RWPE2 (cell line): ENCODE data around the gene ANP32B.
"Not testable (repeated sequence)": the region's sequence is repeated elsewhere in the genome, so short reads cannot be mapped to it uniquely, and the experiment has no call there.

ENCODE experiments used
- ATAC-seq: fragments of 200-7000 bp; cut with Tn5 transposase; 3 replicates; pipeline ENCODE4 v1.9.1; 2021; ENCODE audit warnings: low read depth
- DNase-seq: peaks from one replicate; pipeline ENCODE4 v3.0.0-alpha.2; 2020; ENCODE audit warnings: low spot score
- H3K27ac ChIP-seq: fragments of 450-650 bp; 2 replicates; pipeline ENCODE4 v1.5.1; 2017; ENCODE audit warnings: mild to moderate bottlenecking; ENCODE audit not compliant: poor library complexity, severe bottlenecking
- H3K27me3 ChIP-seq: fragments of 250-450 bp; sonication (Bioruptor Pico); 2 replicates; pipeline ENCODE4 v1.5.1; 2021; ENCODE audit warnings: mild to moderate bottlenecking, moderate library complexity; ENCODE audit not compliant: insufficient read depth, poor library complexity, severe bottlenecking
- H3K36me3 ChIP-seq: fragments of 250-450 bp; sonication (Bioruptor Pico); 2 replicates; pipeline ENCODE4 v1.5.1; 2020; ENCODE audit warnings: low read depth, mild to moderate bottlenecking, moderate library complexity
- H3K4me1 ChIP-seq: fragments of 250-450 bp; sonication (Bioruptor Pico); 2 replicates; pipeline ENCODE4 v1.5.1; 2021; ENCODE audit warnings: mild to moderate bottlenecking, moderate library complexity; ENCODE audit not compliant: insufficient read depth, poor library complexity, severe bottlenecking
- H3K4me3 ChIP-seq: fragments of 250-450 bp; sonication (Bioruptor Pico); 2 replicates; pipeline ENCODE4 v1.5.1; 2021; ENCODE audit warnings: mild to moderate bottlenecking, moderate library complexity; ENCODE audit not compliant: severe bottlenecking
- H3K9me3 ChIP-seq: fragments of 250-450 bp; sonication (Bioruptor Pico); 2 replicates; pipeline ENCODE4 v1.5.1; 2021; ENCODE audit warnings: mild to moderate bottlenecking, moderate library complexity; ENCODE audit not compliant: severe bottlenecking
- TF ChIP-seq, protein P1 (sequence below): fragments of 450-650 bp; IDR thresholded peaks from one replicate; pipeline ENCODE4 v1.5.1; 2017; ENCODE audit warnings: mild to moderate bottlenecking, moderate library complexity; ENCODE audit not compliant: poor library complexity, severe bottlenecking

The ANP32B gene

DNA sequence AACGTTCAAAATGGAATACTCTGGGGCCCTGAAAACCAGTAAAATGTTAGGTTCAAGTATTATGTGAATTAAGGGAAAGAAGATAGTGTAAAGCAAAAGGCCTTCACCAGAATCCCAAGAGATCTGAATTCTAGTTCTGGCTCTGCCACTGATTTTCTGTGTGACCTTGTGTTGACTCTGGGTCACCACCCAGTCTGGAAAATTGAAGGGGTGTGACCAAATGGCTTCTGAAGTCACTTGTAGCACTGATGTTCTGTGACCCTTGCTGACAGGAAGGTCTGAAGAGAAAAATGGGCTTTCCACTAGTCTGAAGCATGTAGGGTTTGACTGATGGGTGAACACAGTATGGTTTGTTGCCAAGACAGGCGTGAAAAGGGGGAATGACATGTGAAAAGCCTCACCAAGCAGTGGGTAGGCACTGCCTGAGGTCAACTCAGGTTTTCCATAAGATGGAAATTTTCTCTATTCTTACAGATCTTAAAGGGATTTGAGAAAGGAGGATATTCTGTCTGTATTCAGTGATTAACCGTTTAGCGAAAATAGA, 33.1 kb downstream of the ANP32B start:
- TF ChIP-seq, protein P1, sequence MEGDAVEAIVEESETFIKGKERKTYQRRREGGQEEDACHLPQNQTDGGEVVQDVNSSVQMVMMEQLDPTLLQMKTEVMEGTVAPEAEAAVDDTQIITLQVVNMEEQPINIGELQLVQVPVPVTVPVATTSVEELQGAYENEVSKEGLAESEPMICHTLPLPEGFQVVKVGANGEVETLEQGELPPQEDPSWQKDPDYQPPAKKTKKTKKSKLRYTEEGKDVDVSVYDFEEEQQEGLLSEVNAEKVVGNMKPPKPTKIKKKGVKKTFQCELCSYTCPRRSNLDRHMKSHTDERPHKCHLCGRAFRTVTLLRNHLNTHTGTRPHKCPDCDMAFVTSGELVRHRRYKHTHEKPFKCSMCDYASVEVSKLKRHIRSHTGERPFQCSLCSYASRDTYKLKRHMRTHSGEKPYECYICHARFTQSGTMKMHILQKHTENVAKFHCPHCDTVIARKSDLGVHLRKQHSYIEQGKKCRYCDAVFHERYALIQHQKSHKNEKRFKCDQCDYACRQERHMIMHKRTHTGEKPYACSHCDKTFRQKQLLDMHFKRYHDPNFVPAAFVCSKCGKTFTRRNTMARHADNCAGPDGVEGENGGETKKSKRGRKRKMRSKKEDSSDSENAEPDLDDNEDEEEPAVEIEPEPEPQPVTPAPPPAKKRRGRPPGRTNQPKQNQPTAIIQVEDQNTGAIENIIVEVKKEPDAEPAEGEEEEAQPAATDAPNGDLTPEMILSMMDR, result no peak
- Histone ChIP-seq H3K27me3 (no peaks in the 10 kb centered on the region), H3K4me1 (no peaks in the 10 kb centered on the region), H3K27ac (no peak overlapping the region), H3K36me3 (peaks cover 77% of the 10 kb centered on the region), H3K4me3 (no peak overlapping the region), H3K9me3 (no peaks in the 10 kb centered on the region)
- DNase-seq, result no peak
- no peak for ATAC-seq

DNA sequence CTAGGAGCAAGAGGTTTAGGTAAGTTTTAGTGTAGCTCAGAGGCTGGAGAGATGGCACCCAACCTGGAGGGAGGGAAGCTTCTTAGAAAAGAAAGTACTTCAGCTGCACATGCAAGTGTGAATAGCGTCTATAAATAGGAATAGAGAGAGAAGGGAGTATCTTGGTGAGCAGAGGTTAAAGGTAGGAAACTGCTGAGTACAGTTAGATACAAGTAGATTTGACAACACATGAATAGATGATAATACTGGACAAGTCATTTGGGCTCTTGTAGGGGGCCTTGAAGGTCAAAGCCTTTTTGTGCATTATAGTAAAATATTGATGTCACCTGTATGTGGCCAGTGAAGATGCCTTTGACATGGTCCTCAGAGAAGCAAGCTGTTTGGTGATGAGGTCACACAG, 34.2 kb downstream of the ANP32B start:
- no peak overlapping the region for H3K4me3 ChIP-seq
- TF ChIP-seq, protein P1, result no peak
- peaks cover 66% of the 10 kb centered on the region for H3K36me3 ChIP-seq
- ATAC-seq (no peak), DNase-seq (no peak)
- H3K27ac ChIP-seq, result no peak overlapping the region
- H3K27me3 ChIP-seq, result no peaks in the 10 kb centered on the region
- H3K4me1 ChIP-seq, result no peaks in the 10 kb centered on the region
- H3K9me3 ChIP-seq, result no peaks in the 10 kb centered on the region

DNA sequence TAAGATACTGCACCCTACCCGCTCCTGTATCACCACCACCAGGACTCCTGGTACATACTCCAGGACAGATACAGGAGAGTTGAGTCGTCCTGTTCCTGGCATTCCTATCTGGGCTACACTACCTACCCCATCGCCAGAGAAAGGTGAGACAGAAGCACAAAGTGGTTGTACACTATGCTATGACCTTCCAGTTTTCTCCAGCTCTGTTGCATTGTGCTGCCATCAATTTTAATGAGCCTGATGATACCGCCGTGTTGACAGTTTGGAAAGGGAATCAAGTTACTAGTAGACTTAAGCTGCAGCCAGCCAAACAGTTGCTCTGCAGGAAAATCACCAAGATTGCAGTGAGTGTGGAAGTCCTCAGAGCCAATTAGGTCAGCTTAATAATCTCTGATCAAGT, 35.2 kb downstream of the ANP32B start:
- DNase-seq (no peak), ATAC-seq (no peak; the same call in 2 of the 3 replicates)
- H3K27ac ChIP-seq, result no peak overlapping the region
- TF ChIP-seq, protein P1, result no peak
- H3K27me3 ChIP-seq, result no peaks in the 10 kb centered on the region
- no peak overlapping the region for H3K4me3 ChIP-seq
- no peaks in the 10 kb centered on the region for H3K9me3 ChIP-seq
- peaks cover 56% of the 10 kb centered on the region for H3K36me3 ChIP-seq
- H3K4me1 ChIP-seq, result no peaks in the 10 kb centered on the region

DNA sequence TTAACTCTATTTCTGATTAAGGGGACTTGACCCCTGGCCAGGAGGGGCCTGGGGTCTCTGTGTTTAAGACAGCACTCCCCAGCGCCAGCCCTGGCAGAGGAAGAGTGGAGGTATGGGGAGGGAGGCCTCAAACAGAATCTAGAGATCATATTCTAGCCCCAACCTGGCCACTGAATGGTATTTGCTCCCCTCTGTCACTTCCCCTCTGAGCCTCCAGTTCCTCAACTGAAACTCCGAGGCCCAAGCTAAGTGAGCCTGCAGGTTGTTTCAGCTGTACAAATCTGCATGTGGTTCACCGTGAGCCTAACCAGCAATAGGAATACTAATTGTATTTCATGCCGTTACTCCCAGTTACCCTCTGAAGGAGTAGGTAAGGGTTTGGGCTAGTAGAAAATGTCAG, 36.0 kb downstream of the ANP32B start:
- H3K36me3 ChIP-seq, result peaks cover 49% of the 10 kb centered on the region
- DNase-seq (no peak), ATAC-seq (no peak)

DNA sequence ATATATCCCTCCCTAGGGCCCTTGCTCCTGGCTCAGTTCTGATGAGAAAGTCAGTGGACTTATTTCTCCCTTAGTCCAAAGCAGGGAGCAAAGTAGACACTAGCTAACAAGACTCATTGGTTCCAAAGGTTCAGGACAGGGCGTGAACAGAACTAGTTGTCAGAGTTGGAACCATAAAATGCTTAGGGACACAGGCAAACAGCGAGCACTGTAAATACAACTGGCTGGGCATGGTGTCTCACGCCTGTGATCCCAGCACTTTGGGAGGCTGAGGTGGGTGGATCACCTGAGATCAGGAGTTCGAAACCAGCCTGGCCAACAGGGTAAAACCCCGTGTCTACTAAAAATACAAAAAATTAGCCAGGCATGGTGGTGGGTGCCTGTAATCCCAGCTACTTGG, 36.7 kb downstream of the ANP32B start:
- H3K4me3 ChIP-seq, H3K4me1 ChIP-seq, H3K27me3 ChIP-seq, H3K9me3 ChIP-seq, H3K27ac ChIP-seq, ATAC-seq: not testable (repeated sequence)
- DNase-seq, result peak; percentile 4
- H3K36me3 ChIP-seq, result peaks cover 41% of the 10 kb centered on the region

More for the DNA sequence above, 36.0 kb downstream of the ANP32B start:
- H3K9me3 ChIP-seq, result no peaks in the 10 kb centered on the region
- H3K27ac ChIP-seq, result no peak overlapping the region
- H3K4me3 ChIP-seq, result no peak overlapping the region
- no peaks in the 10 kb centered on the region for H3K4me1 ChIP-seq
- TF ChIP-seq, protein P1, result no peak
- no peaks in the 10 kb centered on the region for H3K27me3 ChIP-seq
